Coronary artery (tissue), 2 donors: ENCODE measurements around the gene PPP1R37.
"Not testable (repeated sequence)": the region's sequence is repeated elsewhere in the genome, so short reads cannot be mapped to it uniquely, and the experiment has no call there.

ENCODE experiments used
- DNase-seq: peaks from one replicate; pipeline ENCODE4 v3.0.0-alpha.2; 2017; ENCODE audit warnings: low spot score
- H3K27ac ChIP-seq, 2 donors: fragments of 200-600 bp; sonication (generic); one replicate each; pipeline ENCODE4 v1.5.1; 2016 to 2019
- H3K4me3 ChIP-seq: fragments of 200-600 bp; sonication (generic); 2 replicates; pipeline ENCODE4 v1.5.1; 2016; ENCODE audit warnings: mild to moderate bottlenecking, moderate library complexity
- TF ChIP-seq, protein P1 (sequence below): fragments of 200-600 bp; sonication (generic); IDR thresholded peaks from one replicate; pipeline ENCODE4 v1.5.1; 2019; ENCODE audit warnings: antibody characterized with exemption

Gene PPP1R37

DNA sequence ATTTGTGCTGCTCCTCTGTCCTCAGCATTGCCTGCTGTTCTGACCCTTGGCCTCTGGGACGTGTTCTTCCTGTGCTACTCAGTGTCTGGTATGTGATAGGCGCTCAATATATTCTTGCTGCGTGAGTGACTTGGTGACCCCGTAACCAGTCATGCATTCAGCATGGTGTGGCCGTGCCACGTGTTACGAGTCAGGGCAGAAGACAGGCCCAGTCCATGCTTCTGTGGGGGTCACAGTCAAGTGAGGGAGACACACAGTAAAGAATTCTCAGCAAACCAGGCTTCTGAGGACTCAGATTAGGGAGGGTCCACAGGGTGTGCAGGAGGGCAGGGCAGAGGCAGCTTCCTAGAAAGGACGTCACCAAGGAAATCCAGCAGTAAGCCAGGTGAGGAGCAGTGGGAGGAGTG lies 7.9 kb downstream of the PPP1R37 start:
- TF ChIP-seq, protein P1, sequence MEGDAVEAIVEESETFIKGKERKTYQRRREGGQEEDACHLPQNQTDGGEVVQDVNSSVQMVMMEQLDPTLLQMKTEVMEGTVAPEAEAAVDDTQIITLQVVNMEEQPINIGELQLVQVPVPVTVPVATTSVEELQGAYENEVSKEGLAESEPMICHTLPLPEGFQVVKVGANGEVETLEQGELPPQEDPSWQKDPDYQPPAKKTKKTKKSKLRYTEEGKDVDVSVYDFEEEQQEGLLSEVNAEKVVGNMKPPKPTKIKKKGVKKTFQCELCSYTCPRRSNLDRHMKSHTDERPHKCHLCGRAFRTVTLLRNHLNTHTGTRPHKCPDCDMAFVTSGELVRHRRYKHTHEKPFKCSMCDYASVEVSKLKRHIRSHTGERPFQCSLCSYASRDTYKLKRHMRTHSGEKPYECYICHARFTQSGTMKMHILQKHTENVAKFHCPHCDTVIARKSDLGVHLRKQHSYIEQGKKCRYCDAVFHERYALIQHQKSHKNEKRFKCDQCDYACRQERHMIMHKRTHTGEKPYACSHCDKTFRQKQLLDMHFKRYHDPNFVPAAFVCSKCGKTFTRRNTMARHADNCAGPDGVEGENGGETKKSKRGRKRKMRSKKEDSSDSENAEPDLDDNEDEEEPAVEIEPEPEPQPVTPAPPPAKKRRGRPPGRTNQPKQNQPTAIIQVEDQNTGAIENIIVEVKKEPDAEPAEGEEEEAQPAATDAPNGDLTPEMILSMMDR = no peak
- no peak for DNase-seq
- no peak overlapping the region for H3K27ac ChIP-seq
- no peak overlapping the region for H3K4me3 ChIP-seq

DNA sequence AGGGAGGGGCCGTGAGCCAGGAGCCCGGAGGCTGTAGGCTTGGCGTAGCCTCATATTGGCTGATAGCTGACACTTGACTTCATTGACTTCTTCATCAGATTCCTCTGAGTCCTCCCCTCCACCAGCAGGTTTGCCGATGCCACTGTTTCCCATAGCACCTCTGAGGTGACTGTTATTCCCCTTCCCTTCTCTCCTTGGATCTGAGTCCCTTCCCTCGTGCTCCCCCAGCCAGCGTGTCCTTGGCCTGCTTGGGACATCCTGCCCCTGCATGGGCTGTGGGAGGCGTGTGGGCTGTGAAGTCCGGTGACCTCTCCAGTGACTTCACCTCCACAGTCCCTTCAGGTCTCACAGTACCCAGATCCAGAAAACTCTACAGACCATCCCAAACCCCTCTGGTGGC lies 8.8 kb downstream of the PPP1R37 start:
- Histone ChIP-seq H3K4me3 (no peak overlapping the region), H3K27ac (no peak overlapping the region)
- TF ChIP-seq, protein P1 = no peak
- no peak for DNase-seq

DNA sequence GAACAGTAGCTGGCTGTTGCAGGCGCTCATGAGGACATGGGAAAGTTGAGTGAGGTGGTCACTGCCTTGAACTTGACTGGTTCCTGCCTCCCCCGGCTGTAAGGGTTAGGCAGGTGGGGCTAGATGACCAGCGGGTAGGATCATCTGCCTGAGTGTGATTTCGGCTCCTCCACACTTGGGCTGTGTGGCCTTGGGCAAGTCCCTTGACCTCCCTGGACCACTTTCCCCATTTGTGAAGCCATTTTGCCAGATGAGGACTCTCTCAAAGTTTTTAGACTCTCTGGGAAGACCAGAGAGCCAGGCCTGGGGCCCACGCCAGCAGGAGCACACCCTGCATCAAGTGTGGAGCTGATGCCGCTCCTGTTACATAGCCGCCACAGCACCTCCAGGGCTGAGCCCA lies 9.5 kb downstream of the PPP1R37 start:
- TF ChIP-seq, protein P1 = no peak
- Histone ChIP-seq H3K4me3 (no peak overlapping the region), H3K27ac (no peak overlapping the region)
- DNase-seq = no peak

DNA sequence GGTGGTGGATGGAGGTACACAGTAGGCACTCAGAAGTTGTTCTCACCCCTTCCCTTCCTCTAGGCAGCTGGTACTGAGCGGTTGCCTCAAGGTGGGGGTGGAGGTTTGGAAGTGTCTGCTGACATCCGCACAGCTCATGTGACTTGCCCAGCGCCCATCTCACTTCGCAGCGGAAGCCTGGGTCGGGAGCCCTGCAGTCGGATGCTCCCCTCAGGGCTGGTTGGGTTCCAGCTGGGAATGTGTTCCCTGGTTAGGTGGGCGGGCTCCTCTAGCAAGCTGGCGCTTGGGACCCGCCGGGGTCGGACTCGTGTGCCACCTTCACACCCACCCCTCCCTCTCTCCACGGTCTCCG lies 10.2 kb downstream of the PPP1R37 start:
- Histone ChIP-seq H3K4me3 (peak overlapping the region; percentile 14), H3K27ac (no peak overlapping the region)
- no peak for DNase-seq
- TF ChIP-seq, protein P1 = no peak

DNA sequence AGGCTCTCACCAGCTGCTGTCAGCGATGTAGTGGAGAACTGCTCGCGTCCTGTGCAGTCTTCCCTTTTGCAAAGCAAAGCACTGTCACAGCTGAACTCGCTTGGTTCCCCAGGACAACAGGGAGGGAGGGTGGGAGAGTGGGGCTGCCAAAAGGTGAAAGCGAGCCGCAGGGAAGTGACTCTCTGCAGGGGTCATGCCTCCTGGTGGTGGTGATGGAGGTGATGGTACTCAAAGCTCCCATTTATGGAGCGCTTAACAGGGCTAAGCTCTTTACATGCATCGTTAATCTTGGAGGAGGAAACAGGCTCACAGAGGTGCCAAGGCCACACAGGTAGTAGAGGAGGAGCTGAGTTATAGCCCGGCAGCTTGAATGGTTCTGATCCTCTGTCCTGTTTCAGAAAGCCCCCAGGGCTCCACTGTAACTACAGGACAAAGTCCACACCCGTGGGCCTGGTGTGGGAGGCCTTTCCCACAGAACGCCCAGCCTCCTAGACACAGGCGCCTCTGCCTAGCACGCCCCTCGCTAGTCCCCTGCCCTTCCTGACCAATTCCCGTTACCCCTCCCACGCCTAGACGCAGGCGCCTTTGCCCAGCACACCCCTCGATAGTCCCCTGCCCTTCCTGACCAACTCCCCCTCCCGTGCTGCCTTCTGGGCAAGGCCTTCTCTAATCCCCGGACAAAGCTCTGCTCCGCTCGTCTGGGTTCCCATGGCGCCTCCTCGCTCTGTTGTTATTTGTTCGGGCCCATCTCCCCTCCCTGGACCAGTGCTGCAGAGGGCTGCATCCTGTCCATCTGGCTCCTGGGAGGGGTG lies 10.7 kb downstream of the PPP1R37 start:
- DNase-seq = no peak
- H3K27ac ChIP-seq = no peak overlapping the region
- TF ChIP-seq, protein P1 = no peak
- peak overlapping the region; percentile 14 for H3K4me3 ChIP-seq

DNA sequence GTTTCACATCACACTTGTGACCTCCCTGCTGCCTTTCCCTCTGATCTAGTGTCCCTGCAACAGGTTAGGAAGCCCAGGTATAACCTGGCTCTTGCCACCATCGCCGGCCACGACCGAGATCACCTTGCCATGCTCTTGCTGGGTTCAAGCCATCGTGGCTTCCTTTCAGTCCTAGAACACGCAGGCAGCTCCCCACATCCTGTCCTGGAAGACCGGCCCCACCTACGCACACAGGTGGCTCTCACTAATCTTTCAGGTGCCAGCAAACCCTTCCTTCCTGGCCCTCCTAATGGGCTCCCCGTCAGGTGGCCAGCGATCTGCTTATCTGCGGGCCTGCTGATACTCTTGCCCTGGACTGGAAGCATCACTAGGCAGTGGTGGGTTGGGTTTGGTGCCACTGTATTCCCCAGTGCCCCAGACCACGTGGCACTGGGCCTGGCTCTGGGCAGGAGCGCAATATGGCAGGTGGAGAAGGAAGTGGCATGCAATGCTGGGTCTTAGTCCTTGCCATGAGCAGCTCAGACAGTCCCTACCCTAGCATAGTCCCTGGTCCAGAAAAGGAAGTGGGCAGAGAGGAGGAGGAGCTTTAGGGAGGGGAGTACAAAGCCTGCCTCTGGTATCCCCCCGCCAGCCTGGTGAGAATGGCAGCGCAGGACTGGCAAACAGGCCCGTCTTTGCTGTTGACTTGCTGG lies 11.8 kb downstream of the PPP1R37 start:
- TF ChIP-seq, protein P1 = no peak
- Histone ChIP-seq H3K27ac (no peak overlapping the region), H3K4me3 (no peak overlapping the region)

DNA sequence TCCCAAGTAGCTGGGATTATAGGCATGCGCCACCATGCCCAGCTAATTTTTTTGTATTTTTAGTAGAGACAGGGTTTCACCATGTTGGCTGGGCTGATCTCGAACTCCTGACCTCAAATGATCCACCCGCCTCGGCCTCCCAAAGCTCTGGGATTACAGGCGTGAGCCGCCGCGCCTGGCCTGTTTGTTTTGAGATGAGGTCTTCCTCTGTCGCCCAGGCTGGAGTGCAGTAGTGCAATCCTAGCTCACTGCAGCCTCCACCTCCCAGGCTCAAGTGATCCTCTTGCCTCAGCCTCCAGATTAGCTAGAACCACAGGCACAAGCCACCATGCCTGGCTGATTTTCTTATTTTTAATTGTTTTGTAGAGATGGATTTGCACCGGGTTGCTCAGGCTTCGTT lies 13.4 kb downstream of the PPP1R37 start:
- not testable (repeated sequence) for DNase-seq, H3K27ac ChIP-seq, H3K4me3 ChIP-seq

More for the DNA sequence above, 11.8 kb downstream of the PPP1R37 start:
- no peak for DNase-seq
